ENCODE results near the gene ST6GALNAC2.
"Not testable (repeated sequence)": the region's sequence is repeated elsewhere in the genome, so short reads cannot be mapped to it uniquely, and the experiment has no call there.

Gene ST6GALNAC2

GRCh38 chr17:76528528-76529223, 57.0 kb downstream of the ST6GALNAC2 start:
- no peak for DNase-seq (ENCODE audit: low read depth in 2 of 2)

GRCh38 chr17:76528156-76528527, 57.5 kb downstream of the ST6GALNAC2 start:
- no peak for DNase-seq (ENCODE audit: low read depth in 2 of 2)

GRCh38 chr17:76527430-76528111, 58.1 kb downstream of the ST6GALNAC2 start:
- DNase-seq (ENCODE audit: low read depth in 2 of 2), result no peak

GRCh38 chr17:76527016-76527415, 58.6 kb downstream of the ST6GALNAC2 start:
- not testable (repeated sequence) for DNase-seq (ENCODE audit: low read depth in 2 of 2)

GRCh38 chr17:76525513-76525833, 60.2 kb downstream of the ST6GALNAC2 start:
- DNase-seq (ENCODE audit: low read depth in 2 of 2), result not testable (repeated sequence)

- DNase-seq (ENCODE audit: low read depth in 2 of 2), result no peak
Measured at GRCh38 chr17:76524598-76525512, 60.8 kb downstream of the ST6GALNAC2 start.

- DNase-seq (ENCODE audit: low read depth in 2 of 2), result peak; percentile 59 to 65
Measured at GRCh38 chr17:76523084-76524037, 62.3 kb downstream of the ST6GALNAC2 start.

- not testable (repeated sequence) for DNase-seq (ENCODE audit: low read depth in 2 of 2)
Measured at GRCh38 chr17:76521683-76522082, 64.0 kb downstream of the ST6GALNAC2 start.

GRCh38 chr17:76521262-76521661, 64.4 kb downstream of the ST6GALNAC2 start:
- DNase-seq (ENCODE audit: low read depth in 2 of 2), result no peak

- no peak for DNase-seq (ENCODE audit: low read depth in 2 of 2)
Measured at GRCh38 chr17:76519048-76519966, 66.4 kb downstream of the ST6GALNAC2 start.

GRCh38 chr17:76517638-76518038, 68.0 kb downstream of the ST6GALNAC2 start:
- no peak for DNase-seq (ENCODE audit: low read depth in 2 of 2)

All from stimulated activated CD8-positive, alpha-beta memory T cell treated with anti-CD3 and anti-CD28 coated beads, Interleukin-15, amount 100 ng/mL, for 48 hours (primary cell).